Astrocyte of the cerebellum (primary cell): ENCODE measurements around the gene FZD7.

ENCODE experiments used
- DNase-seq: peaks from one replicate; pipeline ENCODE4 v3.0.0-alpha.2; 2011; ENCODE audit warnings: low read depth
- H3K4me3 ChIP-seq: 2 replicates; pipeline ENCODE4 v1.5.1; 2011; ENCODE audit warnings: mild to moderate bottlenecking, low read depth, low read length, moderate library complexity
- CTCF ChIP-seq: IDR thresholded peaks from 2 replicates; pipeline ENCODE4 v1.5.1; 2012; ENCODE audit warnings: low read length, low read depth, moderate library complexity, mild to moderate bottlenecking; ENCODE audit errors: missing control alignments
- in situ Hi-C: cut with HindIII; loops from 2 replicates; pipeline ENCODE4 v1.10.0; 2017; ENCODE audit warnings: low sequenced_read_pairs

The FZD7 gene

GRCh38 chr2:202056611-202057010 lies 23.0 kb downstream of the FZD7 start:
- no peak overlapping the region for H3K4me3 ChIP-seq
- in situ Hi-C loops: loop anchor here (5.0 kb wide), 1 partner anchor 101 kb away; no protein-coding TSS in a partner anchor
- TF ChIP-seq CTCF: peak; percentile 48
- DNase-seq: no peak

- in situ Hi-C loops: no loop called here
- no peak overlapping the region for H3K4me3 ChIP-seq
- no peak for DNase-seq
- TF ChIP-seq CTCF: peak; percentile 37
Measured at GRCh38 chr2:202060218-202060617, 26.6 kb downstream of the FZD7 start.

DNA sequence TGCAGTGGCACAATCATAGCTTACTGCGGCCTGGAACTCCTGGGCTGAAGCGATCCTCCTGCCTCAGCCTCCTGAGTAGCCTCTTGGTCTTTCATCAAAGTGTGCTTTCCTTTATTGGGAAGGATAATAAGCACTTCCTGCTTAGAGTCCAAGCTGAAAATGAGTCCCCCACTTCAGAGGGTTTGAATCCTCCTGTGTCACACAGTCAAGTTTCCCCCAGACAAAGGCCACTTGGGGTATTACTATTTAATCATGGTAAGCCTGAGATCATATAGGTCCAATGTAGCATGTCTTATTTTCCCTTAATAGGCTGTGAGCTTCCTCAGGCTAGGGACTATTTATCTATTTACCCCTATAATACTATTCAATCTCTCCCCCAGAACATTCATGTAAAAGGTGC lies 28.0 kb downstream of the FZD7 start:
- no peak for TF ChIP-seq CTCF
- H3K4me3 ChIP-seq: no peak overlapping the region
- no peak for DNase-seq
- in situ Hi-C loops: no loop called here

GRCh38 chr2:202064171-202064880 lies 30.7 kb downstream of the FZD7 start:
- in situ Hi-C loops: no loop called here
- peak overlapping the region; percentile 9 for H3K4me3 ChIP-seq

GRCh38 chr2:202064881-202065230 lies 31.2 kb downstream of the FZD7 start:
- in situ Hi-C loops: no loop called here
- TF ChIP-seq CTCF: no peak
- no peak for DNase-seq
- H3K4me3 ChIP-seq: no peak overlapping the region

More at GRCh38 chr2:202064171-202064880, 30.7 kb downstream of the FZD7 start:
- DNase-seq: peak; percentile 99
- no peak for TF ChIP-seq CTCF

DNA sequence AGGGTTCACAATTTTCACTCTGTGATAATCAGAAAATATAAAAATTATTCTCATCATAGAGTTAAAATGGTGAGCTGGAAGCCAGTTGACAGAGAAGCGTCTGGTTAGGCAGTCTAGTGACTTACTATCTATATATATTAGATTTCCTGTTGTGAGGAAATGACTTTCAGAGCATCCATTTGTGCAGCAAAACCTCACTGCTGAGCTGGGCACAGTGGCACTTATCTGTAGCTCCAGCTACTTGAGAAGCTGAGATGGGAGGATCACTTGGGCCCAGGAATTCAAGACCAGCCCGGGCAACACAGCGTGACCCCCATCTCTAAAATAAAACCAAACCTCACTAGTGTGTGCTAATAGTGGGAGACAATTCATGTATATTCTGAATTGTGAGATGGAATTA lies 32.2 kb downstream of the FZD7 start:
- no peak for DNase-seq
- no peak for TF ChIP-seq CTCF
- H3K4me3 ChIP-seq: no peak overlapping the region
- in situ Hi-C loops: no loop called here
